Transverse colon (tissue), 4 donors: ENCODE measurements around the gene RAB13.

Source experiments
- CTCF ChIP-seq, 5 experiments: fragments of 200-600 bp in 3 of 5; fragments of 450-650 bp in 2 of 5; sonication (generic) in 3 of 5; IDR thresholded peaks; 1 replicate in 2 of 5; 2 replicates in 3 of 5; pipeline ENCODE4 v1.5.1; 2016 to 2017; ENCODE audit warnings: antibody characterized with exemption in 5 of 5, inconsistent platforms in 3 of 5, mild to moderate bottlenecking in 2 of 5, moderate library complexity in 1 of 5
- EP300 ChIP-seq: sonication (generic); formaldehyde crosslinking; IDR thresholded peaks from one replicate; pipeline ENCODE4 v1.6.1; 2017; ENCODE audit warnings: antibody characterized with exemption, low read depth
- POLR2A ChIP-seq: fragments of 450-650 bp; IDR thresholded peaks from one replicate; pipeline ENCODE4 v1.6.1; 2016; ENCODE audit warnings: antibody characterized with exemption, mild to moderate bottlenecking, moderate library complexity
- POLR2AphosphoS5 ChIP-seq, 3 donors: sonication (generic); formaldehyde crosslinking; IDR thresholded peaks; one replicate each; pipeline ENCODE4 v1.6.1; 2016; ENCODE audit warnings: antibody characterized with exemption in 3 of 3

GRCh38 chr1:153946622-153947241 lies 39.4 kb downstream of the RAB13 start, which contains the start of gene DENND4B:
- TF ChIP-seq POLR2A: no peak
- peak; percentile 90 to 98 (median 95) for TF ChIP-seq CTCF (IDR thresholded peaks at IDR 0.05)
- no peak for TF ChIP-seq EP300
- peak; percentile 23 to 74 (median 51) for TF ChIP-seq POLR2AphosphoS5 (IDR thresholded peaks at IDR 0.05)
